Right forelimb (tissue), 1 donor: ENCODE measurements around the gene FAM120A.
"Not testable (repeated sequence)": the region's sequence is repeated elsewhere in the genome, so short reads cannot be mapped to it uniquely, and the experiment has no call there.

Experiments used
- DNase-seq: peaks from one replicate; pipeline ENCODE4 v3.0.0-alpha.2; 2018

Gene FAM120A, protein sequence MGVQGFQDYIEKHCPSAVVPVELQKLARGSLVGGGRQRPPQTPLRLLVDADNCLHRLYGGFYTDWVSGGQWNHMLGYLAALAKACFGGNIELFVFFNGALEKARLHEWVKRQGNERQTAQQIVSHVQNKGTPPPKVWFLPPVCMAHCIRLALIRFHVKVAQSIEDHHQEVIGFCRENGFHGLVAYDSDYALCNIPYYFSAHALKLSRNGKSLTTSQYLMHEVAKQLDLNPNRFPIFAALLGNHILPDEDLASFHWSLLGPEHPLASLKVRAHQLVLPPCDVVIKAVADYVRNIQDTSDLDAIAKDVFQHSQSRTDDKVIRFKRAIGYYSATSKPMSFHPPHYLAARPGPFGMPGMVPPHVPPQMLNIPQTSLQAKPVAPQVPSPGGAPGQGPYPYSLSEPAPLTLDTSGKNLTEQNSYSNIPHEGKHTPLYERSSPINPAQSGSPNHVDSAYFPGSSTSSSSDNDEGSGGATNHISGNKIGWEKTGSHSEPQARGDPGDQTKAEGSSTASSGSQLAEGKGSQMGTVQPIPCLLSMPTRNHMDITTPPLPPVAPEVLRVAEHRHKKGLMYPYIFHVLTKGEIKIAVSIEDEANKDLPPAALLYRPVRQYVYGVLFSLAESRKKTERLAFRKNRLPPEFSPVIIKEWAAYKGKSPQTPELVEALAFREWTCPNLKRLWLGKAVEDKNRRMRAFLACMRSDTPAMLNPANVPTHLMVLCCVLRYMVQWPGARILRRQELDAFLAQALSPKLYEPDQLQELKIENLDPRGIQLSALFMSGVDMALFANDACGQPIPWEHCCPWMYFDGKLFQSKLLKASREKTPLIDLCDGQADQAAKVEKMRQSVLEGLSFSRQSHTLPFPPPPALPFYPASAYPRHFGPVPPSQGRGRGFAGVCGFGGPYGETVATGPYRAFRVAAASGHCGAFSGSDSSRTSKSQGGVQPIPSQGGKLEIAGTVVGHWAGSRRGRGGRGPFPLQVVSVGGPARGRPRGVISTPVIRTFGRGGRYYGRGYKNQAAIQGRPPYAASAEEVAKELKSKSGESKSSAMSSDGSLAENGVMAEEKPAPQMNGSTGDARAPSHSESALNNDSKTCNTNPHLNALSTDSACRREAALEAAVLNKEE

DNA sequence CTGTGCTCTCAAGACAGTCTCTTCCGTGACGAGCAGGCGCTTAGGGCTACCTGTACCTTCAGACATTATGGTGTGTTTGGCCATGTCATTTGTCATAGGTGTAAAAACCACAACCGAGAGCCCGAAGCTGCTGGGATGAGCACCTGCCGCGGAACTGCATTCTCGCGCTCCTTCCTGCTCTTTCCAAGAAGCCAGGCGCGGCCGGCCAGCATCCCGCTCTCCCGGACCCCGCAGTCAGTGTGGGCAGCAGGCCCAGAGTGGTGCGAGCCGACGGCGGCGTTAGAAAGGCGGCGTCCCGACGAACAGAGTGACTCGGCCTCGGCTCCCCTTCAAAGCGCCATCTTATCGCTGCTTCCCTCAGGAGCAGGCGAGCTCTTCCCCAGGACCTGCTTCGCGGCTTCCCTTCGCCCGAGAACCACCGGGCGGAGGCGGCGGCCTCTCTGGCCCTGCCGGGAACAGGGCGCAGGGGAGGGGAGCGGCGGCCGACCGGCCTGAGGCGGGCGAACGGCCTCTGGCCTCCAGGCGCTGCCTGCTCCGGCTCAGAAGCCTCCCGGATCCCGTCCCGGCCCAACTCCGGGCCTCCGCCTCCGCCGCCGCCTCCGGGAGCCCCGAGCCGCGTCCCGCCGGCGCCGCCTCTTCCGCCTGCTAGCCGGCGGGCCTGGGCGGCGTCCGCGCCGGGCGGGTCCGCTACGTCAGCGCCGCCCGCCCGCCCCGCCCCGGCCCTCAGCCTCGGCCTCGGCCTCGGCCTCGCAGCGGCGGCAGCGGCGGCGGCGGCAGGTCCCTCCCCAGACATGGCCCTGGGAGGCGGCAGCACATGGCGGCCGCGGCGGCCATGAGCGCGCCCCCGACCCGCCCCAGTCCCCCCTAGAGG is at the start of gene FAM120A:
Gene FAM120A (plus strand): TSS at position 741 of the 871 bp plus-strand sequence. CDS start 231 bp downstream, outside the sequence.
- DNase-seq = peak; percentile 81

DNA sequence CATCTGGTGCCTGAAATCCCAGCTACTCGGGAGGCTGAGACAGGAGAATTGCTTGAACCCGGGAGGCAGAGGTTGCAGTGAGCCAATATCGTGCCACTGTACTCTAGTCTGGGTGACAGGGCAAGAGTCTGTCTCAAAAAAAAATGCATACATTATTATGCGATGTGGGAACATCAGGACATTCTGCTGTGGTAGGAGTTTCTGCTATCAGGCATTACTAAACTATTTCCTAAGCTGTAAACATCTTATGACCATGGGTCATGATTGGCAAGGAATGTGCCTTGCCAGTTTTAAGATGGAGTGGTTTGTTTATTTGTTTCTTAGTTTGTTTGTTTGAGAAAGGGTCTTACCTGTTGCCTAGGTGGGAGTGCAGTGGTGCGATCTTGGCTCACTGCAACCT is 45.1 kb upstream of the FAM120A start:
- DNase-seq = no peak

DNA sequence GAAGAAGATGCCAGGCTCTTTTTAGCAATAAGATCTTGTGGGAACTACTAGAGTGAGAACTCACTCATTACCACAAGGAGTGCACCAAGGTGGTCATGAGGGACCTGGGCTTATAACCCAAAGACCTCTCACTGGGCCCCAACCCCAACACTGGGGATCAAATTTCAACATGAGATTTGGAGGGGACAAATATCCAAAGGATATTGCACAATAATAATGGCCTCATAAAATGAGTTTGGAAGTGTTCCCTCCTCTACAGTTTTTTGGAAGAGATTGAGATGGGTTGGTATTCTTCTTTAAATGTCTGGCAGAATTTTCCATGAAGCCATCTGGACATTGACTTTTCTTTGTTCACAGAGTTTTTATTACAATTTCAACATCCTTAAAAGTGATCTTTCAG is 38.0 kb upstream of the FAM120A start:
- DNase-seq = no peak

DNA sequence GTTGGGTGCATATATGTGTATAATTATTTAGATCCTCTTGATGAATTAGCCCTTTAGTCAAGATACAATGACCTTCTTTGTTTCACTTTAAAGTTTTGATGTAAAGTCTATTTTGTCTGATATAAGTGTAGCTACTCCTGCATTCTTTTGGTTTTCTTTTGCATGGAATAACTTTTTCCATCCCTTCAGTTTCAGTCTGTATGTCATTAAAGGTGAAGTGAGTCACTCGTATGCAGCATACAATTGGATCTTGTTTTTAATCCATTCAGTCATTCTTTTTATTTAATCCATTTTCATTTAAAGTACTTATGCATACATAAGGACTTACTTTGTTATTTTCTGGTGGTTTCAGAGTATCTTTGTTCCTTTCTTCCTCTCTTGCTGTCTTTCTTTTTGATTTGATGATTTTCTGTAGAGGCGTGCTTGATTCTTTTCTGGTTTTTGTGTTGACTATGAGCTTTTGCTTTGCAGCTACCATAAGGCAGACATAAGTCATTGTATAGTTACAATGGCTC is 36.3 kb upstream of the FAM120A start:
- no peak for DNase-seq

DNA sequence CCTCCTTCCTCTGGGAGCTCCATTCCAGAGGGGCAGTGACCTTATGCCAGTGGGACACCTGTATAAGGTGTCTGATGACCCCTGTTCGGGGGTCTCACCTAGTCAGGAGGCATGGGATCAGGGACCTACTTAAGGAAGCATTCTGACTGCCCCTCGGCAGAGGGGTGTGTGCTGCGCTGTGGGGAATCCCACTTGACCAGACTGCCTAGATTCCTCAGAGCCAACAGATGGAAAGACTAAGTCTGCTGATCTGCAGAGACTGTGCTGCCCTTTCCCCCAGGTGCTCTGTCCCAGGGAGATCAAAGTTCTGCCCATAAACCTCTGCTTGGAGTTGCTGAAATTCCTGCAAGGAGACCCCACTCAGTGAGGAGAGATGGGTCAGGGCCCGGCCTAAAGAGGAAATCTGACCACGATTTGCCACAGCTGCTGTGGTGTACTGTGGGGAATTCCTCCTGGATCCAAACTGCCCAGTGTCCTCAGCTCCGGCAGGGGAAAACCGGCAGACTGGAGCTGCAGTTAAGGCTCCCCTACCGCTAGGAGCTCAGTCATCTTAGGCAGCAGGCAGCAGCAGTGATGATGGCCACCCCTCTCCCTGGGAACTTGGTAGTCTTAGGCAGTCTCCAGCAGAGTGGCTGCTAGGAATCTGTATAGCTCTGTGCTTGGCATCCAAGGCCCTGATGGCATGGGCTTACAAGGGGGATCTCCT is 34.8 kb upstream of the FAM120A start:
- no peak for DNase-seq

DNA sequence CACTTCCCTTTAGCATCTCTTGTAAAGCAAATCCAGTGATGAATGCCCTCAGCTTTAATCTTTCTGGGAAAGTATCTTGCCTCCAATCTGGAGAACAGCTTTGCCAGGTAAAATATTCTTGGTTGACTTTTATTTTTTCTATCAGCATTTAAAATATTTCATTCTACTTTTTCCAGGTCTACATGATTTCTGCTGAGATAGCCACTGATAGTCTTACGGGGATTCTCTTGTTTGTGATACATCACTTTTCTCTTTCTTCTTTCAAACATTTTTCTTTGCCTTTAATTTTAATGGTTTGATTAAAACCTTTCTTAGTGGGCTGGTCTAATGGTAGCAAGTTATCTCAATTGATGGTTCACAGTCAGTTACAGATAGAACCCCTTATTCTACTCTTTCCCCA is 33.9 kb upstream of the FAM120A start:
- DNase-seq = no peak

DNA sequence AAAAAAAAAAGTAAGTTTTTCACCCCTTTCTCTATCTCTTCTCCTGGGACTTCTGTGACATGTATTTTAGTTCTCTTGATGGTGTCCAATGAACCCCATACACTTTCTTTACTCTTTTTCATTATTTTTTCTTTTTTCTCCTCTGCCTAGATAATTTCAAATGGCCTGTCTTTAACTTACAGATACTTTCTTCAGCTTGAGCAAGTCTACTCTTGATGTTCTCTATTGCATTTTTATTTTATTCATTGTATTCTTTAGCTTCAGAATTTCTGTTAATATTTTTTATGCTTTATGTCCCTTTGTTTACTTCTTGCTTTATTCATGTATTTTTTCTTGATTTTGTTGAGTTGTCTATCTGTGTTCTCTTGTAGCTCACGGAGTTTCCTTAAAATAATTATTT is 32.5 kb upstream of the FAM120A start:
- no peak for DNase-seq

DNA sequence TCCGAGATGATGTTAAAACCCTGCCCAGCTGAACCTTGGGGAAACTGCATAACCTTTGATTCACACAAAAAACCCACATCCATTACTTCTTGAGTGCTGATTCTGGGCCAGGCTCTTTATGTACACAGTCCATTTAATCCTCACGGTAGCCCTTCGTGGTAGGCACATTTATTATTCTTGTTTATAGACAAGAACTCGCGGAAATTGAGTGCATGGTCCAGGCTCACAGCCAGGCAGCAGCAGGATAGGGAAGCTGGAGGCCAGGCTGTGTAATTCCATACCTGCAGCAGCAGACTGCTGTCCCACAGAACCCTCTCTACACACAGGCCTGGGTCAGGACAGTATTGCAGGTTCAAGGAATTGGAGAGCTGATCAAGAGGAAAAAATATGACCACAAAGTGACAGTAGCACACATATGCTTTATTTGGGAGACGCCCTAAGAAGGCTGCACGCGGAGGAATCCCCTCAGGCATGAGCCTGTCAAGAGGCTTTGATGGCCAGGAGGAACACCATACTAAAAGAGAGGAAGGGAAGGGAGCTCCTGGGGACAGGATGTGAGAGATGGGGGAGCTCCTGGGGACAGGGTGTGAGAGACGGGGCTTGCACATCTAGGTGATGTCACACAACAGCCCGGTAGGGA is 28.4 kb upstream of the FAM120A start:
- no peak for DNase-seq

DNA sequence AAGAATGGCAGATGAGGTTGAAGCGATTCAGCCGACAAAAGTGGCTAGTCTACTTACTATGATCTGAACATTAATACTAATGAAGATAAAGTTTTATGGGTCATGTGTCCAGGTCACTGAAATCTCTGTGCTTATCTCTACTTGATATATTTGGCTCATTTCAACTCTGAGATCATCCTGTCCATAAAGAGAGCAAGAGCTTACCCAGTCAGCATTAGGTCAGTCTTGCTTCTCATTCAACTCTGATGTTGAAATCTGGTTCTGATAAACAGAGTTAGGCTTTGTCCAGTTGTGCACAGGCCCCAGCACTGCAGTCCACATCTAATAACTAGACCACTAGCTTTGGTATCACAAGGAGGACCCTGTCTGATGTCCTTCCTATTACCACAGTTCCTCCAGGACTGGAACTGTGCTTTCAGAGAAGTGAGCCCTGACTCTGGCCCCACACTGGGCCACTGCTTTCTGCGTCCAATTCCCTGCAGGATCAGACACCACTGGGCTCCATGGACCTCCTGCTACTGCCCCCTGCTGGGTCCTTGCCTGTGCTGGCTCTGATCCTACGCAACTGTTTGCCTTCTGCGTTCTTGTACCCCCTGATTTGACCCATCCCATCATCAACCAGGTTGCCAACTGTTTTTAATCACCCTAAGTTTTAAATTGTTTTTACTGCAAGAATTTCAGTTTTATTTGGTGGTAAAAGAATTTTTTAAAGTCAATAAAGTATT is 23.7 kb upstream of the FAM120A start:
- DNase-seq = no peak

DNA sequence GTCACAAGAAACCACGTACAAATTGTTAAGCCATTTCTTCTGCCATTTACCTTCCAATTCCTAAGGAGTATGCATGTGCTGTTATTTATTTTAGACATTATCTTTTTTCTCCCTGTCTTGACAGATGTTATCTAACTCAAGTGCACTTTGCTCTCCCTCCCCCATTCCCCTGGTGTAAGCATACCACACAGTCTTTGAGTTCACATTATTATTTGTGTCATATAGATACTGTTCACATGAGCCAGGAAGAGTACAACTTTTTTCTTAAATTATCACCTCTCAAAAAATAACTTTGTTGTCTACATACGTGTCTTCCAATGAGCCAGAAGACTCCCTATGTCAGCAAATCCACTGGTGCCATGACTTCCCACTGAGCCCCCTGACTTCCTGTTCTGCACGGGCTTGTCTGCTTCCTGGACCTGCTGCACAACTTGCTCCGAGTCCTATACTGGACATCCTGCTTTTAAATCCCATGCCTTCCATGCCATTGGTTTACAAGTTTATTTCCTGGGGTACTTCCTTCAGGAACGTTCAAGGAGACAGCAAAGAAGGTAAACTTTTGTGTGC is 19.9 kb upstream of the FAM120A start:
- no peak for DNase-seq

DNA sequence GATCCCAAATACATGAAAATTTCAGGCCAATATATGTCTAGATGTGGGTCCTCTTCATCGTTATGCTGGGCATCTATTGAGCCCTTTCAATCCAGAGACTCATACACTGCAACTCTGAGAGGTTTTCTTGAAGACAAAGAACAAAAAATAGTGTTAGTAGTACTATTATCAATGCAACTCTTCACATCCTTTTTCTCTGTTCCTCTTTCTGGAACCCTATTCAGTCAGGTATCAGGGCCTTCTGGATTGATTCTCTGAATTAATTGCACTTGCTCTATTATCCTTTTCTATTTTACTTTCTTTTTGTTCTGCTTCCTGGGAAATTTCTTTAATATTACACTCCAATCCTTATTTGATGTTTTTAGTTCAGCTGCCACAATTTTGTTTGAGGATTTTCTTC is 18.5 kb upstream of the FAM120A start:
- no peak for DNase-seq

DNA sequence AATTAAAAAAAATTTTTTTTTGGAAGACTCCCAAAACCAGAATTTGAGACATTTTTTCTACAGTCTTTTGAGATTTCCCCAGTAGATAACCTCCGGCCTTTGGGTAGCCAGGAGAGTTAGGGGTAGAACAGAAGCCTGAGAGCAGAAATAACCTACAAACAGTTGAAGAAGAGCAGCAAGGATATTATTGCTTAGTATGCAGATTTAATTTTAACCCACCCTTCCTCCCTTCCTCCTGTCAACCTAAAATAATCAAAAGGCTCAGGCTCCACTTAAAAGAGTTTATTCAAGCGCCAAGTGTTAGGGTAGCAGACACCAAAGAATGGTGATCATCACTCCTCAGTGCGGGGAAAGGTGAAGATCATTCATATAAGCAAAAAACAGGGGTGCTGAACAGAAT is 17.4 kb upstream of the FAM120A start:
- DNase-seq = no peak

DNA sequence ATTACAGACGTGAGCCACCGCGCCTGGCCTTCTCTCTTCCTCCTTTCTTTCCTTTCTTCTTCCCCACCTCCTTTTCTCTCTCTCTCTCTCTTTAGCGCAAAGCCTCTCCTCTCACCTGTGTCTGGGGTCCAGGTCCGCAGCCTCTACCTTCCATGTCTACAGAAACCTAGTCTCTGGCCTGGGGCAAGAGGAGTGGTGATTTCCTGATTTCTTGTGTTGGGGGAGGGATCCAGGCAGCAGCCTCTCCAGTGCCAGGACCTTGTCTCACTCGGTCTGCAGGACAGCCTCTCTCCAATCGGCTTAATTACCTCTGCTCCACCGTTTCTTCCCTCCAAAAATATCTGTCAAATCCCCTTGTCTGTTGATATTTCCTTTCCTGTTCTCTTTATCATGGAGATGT is 16.1 kb upstream of the FAM120A start:
- no peak for DNase-seq

DNA sequence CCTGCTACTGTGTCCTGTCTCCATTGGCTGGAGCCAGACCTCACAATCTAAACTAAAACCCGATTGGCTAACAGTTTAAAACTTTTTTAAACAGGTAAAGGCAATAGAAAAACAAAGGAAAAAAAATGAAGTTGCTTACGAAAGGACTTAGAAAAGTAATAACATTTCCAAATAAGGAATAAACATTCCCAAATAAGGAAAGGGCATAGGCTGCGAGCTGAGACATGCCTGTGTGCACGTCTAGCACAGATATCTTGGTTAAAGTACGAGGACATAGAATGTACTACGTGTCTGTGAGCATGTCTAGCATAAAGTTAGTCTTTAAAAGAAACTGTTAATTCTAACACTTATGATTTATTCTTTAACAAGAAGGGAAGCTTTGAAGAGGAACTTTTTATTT is 15.3 kb upstream of the FAM120A start:
- no peak for DNase-seq

DNA sequence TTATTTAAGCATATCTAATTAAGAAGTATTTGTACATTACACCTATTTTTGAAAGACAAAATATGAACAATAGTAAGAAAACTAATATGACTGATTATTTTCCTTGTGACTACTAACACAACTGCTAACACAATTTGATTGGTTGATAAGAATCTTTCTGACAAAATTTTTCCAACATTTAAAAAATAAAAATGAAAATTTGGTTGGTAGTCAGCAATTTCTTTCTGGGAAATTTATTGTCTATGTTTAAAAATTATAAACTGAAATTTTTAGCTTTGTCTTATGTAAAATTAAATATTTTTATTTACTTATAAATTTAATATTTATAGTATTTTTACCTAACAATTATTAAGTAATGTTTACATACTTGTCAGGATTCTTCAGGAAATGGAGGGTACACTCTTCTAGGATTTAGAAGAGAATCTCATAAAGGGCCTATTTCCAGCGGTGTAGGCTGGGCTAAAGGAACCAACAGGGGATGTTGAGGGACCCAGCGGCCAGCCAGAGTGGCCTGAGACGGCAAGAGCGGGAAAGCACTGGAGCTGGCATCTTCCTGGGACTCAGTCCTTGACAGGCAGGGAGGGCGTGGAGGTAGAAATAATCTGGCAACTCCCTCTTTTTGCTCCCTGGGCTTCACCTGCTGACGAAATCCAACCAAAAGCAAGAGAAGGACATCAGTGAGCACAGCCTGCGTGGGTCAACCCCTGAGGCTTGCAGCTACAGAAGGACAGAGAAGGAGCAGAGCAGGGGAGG is 14.7 kb upstream of the FAM120A start:
- DNase-seq = no peak

DNA sequence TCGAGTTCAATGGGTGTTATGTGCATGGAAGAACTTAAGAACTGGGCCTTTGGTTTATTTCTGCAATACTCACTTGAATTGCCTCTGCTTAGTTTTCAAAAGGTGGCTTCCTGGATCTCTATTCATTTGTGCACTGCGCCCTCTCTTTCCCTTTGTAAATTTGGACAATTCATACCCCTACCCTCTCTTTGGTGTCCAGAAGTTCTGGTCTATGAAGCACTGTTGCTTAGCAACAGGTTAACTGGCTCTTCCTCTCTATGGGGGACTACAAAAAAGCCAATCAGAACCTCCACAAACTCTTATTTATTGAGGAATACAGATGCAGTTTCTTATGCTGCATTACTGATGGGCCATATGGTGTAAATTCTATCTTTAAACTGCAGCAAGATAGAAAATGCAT is 13.5 kb upstream of the FAM120A start:
- DNase-seq = no peak

DNA sequence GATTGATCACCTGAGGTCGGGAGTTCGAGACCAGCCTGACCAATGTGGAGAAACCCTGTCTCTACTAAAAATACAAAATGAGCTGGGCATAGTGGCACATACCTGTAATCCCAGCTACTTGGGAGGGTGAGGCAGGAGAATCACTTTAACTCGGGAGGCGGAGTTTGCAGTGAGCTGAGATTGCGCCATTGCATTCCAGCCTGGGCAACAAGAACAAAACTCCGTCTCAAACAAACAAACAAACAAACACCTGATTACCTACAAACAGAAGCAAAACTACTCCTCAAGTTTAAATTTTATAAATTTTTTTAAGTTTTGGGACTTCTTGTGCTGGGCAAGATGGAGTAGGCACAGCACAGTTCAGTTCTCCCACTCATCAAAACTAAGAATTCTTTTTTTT is 12.2 kb upstream of the FAM120A start:
- DNase-seq = not testable (repeated sequence)

DNA sequence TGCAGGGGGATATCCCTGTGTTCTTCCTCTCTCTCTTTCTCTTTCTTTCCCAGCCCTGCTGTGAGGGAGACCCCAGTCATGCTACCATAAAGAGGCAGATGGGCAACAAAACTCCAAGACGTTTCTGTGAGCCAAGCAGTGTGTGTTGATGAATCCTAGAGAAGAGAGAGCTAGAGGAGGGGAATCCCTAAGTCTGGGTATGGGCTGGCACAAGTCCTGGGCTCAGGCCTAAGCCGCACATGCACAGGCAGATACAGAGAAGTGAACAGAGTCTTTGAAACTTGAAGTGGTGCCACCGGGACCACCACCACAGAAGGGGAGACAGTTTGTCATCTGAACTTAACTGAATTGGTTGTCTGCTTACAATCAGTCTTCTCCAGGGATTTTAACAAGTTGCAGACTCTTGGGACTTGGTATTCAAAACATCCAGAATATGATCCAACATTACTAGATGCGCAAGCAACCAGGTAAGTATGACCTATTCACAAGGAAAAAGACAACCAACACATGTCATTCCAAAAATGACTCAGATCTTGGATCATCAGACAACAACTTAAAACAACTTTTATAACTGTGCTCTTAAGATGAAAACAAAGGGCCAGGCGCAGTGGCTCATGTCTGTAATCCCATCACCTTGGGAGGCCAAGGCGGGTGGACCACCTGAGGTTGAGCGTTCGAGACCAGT is 10.4 kb upstream of the FAM120A start:
- no peak for DNase-seq

DNA sequence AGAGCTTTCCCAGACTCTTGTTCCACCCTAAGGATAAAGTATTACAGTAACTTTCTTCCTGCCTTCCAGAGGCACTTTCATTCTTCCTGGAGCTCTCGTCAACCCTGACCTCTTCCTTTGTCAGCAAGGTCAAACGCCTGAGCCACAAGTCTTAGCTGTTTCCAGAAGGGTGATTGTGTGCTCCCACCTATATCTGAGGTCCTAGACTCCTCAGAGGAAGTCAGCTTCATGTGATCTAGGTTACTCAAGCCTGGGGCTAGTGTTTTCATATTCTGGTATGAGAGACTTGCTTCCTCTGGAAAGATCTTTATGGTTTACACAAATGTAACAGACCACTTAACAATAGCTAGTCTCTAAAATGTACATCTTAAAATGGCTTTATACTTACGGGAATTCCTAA is 5.4 kb upstream of the FAM120A start:
- no peak for DNase-seq
